ENCODE data around the gene PDGFB.

DNA sequence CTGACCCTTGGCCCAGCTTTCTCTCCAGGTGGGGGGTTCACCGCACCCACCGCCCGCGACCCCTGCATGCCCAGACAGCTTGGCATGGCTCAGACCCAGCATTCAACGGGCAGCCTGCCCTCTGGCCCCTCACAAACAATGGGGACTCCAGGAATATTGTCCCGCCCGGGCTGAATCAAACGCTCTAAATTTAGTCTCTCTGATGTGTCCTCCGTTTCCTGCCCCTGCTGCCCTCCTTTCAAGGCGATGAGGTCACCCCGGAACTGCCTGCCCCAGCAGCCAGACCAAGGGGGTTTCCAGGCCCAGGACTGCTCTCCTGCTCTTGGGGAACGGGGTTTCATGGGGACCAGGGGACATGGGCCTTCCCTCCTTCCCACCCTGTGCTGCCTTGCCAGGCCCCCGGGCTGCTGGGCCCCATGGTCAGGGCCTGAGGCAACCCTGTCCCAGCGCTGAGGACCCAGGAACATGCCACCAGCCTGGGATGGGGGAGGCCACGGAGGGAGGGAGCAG is 10.1 kb upstream of the PDGFB start:
- TF ChIP-seq POLR2AphosphoS5 (IDR thresholded peaks at IDR 0.05; ENCODE audit: borderline replicate concordance, low read depth, low read length), result no peak
- TF ChIP-seq EZH2 (IDR thresholded peaks at IDR 0.05), result no peak
- TF ChIP-seq FOXP2 (optimal IDR thresholded peaks at IDR 0.05; ENCODE audit: control extremely low read depth, extremely low read length, insufficient read depth), result no peak

All from SK-N-MC (cell line).